Endothelial cell (in vitro differentiated cells): Measurements from ENCODE around the gene KIRREL2. TPM values are rescaled to one million over a fixed set of nuclear protein-coding genes. Genes with fewer than 3 reads are reported as not detected.

Experiments
- DNase-seq: peaks from one replicate; pipeline ENCODE4 v3.0.0; 2021; ENCODE audit warnings: low spot score
- H3K27ac Mint-ChIP-seq: one replicate; pipeline ENCODE4 v1.8.0; 2021; ENCODE audit warnings: mixed read lengths, inconsistent platforms; ENCODE audit not compliant: unreplicated experiment
- H3K27me3 Mint-ChIP-seq: one replicate; pipeline ENCODE4 v1.8.0; 2021; ENCODE audit warnings: mild to moderate bottlenecking, moderate library complexity, mixed read lengths, inconsistent platforms; ENCODE audit not compliant: unreplicated experiment
- H3K36me3 Mint-ChIP-seq: one replicate; pipeline ENCODE4 v1.8.0; 2021; ENCODE audit warnings: mild to moderate bottlenecking, low read depth, mixed read lengths, inconsistent platforms; ENCODE audit not compliant: unreplicated experiment
- H3K4me1 Mint-ChIP-seq: one replicate; pipeline ENCODE4 v1.8.0; 2021; ENCODE audit warnings: mild to moderate bottlenecking, mixed read lengths, inconsistent platforms; ENCODE audit not compliant: unreplicated experiment
- H3K4me3 Mint-ChIP-seq: one replicate; pipeline ENCODE4 v1.8.0; 2021; ENCODE audit warnings: mild to moderate bottlenecking, mixed read lengths, inconsistent platforms; ENCODE audit not compliant: unreplicated experiment
- H3K9me3 Mint-ChIP-seq: one replicate; pipeline ENCODE4 v1.8.0; 2021; ENCODE audit warnings: mixed read lengths, inconsistent platforms; ENCODE audit not compliant: unreplicated experiment
- total RNA-seq: library from RNA; stranded (reverse); fragmentation: NEBNext Ultra II Directional; extraction: Animal tissue kit (Norgen Biotek cat#: 25700); gene quantifications from one replicate; pipeline ENCODE4 v1.2.1, GENCODE V29; 2021; ENCODE audit not compliant: unreplicated experiment
- TF ChIP-seq, protein P1 (sequence below): fragments of 200-600 bp; sonication (generic); IDR thresholded peaks from one replicate; pipeline ENCODE4 v1.5.0; 2021; ENCODE audit warnings: antibody characterized with exemption; ENCODE audit not compliant: unreplicated experiment

Gene KIRREL2
- total RNA-seq, 1 donor from 2014 or later, result 1.8 TPM

DNA sequence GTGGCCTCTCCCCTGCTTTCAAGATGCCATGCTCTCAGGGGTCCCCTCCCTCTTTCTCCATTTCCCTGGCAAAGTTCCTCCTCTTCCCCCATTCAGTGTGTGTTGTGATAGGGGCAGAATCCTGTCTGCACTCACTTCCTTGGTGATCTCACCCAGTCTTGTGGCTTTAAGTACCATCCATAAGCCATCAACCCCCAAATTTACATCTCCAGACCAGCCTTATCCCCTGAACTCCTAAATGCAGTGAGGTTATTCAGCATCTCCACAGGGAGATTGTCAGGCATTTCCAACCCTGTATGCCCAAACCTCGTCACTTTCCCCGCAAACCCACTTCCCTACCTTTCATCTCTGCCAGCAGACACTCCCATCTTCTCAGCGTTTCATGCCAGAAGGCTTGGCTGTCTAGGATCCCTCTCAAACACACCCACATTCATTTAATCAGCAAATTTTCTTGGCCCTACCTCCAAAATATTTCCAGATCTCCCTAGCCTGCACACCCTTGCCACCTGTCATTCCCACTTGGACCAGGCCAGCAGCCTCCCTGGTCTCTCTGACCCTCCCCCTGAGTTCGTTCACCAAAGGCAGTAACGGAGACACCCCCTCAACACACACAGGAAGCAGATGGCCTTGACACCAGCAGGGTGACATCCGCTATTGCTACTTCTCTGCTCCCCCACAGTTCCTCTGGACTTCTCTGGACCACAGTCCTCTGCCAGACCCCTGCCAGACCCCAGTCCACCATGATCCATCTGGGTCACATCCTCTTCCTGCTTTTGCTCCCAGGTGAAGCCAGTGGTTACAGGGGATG is 45.3 kb downstream of the KIRREL2 start, which contains the start of gene HCST:
Gene HCST (plus strand): TSS at position 676 of the 808 bp plus-strand sequence. CDS start 65 bp downstream, at position 741.
- Mint-ChIP-seq H3K27ac (no peak within 1 kb of the TSS), H3K36me3 (no peaks in the 10 kb centered on the region), H3K27me3 (peaks cover 15% of the 10 kb centered on the region), H3K9me3 (no peaks in the 10 kb centered on the region), H3K4me1 (peaks cover 19% of the 10 kb centered on the region), H3K4me3 (peak within 1 kb of the TSS; percentile 63)
- TF ChIP-seq, protein P1, sequence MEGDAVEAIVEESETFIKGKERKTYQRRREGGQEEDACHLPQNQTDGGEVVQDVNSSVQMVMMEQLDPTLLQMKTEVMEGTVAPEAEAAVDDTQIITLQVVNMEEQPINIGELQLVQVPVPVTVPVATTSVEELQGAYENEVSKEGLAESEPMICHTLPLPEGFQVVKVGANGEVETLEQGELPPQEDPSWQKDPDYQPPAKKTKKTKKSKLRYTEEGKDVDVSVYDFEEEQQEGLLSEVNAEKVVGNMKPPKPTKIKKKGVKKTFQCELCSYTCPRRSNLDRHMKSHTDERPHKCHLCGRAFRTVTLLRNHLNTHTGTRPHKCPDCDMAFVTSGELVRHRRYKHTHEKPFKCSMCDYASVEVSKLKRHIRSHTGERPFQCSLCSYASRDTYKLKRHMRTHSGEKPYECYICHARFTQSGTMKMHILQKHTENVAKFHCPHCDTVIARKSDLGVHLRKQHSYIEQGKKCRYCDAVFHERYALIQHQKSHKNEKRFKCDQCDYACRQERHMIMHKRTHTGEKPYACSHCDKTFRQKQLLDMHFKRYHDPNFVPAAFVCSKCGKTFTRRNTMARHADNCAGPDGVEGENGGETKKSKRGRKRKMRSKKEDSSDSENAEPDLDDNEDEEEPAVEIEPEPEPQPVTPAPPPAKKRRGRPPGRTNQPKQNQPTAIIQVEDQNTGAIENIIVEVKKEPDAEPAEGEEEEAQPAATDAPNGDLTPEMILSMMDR, result no peak
- no peak for DNase-seq

DNA sequence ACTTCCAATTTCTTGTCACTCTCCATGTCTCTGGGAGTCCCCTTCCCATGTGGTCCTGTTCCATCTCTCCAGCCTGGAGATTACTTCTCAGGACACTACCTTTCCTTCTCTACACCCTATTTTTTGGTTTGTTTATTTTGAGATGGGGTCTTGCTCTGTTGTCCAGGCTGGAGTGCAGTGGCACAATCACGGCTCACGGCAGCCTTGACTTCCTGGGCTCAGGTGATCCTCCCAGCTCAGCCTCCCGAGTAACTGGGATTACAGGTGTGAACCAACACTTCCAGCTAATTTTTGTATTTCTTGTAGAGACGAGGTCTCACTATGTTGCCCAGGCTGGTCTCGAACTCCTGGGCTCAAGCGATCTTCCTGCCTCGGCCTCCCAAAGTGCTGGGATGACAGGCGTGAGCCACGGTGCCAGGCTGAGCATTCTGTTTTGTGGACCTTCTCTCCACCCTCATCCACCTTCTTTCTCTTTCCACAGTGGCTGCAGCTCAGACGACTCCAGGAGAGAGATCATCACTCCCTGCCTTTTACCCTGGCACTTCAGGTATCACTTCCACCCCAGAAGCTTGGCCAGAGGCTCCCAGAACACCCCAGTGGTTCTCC is 46.3 kb downstream of the KIRREL2 start:
- Mint-ChIP-seq H3K27me3 (peaks cover 15% of the 10 kb centered on the region), H3K4me3 (peak overlapping the region; percentile 63), H3K9me3 (no peaks in the 10 kb centered on the region), H3K4me1 (peaks cover 19% of the 10 kb centered on the region), H3K36me3 (no peaks in the 10 kb centered on the region), H3K27ac (no peak overlapping the region)
- no peak for DNase-seq
- TF ChIP-seq, protein P1, result no peak

DNA sequence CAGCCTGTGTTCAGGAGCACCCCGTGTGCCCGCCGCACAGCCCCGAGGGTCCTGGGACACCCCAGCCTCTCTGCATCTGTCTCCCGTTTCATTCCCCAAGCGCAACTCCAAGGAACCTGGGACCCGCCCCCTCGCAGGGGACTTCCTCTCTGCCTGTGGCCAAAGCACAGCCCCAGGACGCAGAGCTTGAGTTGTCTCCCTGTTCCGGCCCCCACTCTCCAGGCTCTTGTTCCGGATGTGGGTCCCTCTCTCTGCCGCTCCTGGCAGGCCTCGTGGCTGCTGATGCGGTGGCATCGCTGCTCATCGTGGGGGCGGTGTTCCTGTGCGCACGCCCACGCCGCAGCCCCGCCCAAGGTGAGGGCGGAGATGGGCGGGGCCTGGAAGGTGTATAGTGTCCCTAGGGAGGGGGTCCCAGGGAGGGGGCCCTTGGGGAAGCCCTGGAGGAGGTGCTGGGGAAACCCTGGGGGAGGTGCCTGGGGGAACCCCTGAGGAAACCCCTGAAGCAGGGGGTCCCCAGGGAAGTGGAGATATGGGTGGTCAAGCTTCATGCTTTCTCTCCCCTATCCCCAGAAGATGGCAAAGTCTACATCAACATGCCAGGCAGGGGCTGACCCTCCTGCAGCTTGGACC is 47.0 kb downstream of the KIRREL2 start:
- peak; percentile 48 for DNase-seq
- peak overlapping the region; percentile 63 for H3K4me3 Mint-ChIP-seq
- H3K27ac Mint-ChIP-seq, result no peak overlapping the region
- peaks cover 19% of the 10 kb centered on the region for H3K4me1 Mint-ChIP-seq
- TF ChIP-seq, protein P1, result no peak
- no peaks in the 10 kb centered on the region for H3K9me3 Mint-ChIP-seq
- H3K36me3 Mint-ChIP-seq, result no peaks in the 10 kb centered on the region
- H3K27me3 Mint-ChIP-seq, result peaks cover 15% of the 10 kb centered on the region

DNA sequence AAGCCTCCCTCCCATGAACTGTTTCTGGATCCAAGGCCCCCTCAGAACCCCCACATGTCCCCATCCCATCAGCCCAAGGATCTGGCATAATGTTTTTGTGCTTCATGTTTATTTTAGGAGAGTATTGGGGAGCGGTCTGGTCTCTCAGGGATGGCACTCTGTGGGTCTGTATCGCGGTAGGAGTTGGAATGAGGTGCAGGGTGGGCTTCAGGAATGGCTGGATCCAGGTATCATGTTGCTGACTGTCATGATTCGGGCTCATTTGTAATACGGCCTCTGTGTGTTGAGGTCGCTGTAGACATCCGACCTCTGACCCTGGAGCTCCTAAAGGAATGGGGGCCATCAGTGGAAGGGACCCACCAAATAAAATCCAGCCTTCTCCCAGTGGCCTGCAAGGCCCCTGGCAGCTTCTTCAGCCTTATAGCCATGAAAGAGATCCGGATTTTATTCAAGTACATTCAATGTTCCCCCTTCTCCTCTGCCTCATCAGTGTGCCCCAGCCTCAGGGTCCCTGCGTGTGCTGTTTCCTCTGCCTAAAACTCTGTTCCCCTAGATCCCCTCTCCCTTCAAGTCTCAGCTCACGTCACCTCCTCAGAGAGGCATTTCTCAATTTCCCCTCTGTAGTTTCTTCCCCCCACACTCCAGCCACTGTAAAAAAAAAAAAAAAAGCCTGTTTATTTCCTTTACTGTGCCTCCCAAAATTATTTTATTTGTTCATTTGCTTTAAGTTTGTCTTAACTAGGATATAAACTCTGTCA is 47.8 kb downstream of the KIRREL2 start:
- H3K4me3 Mint-ChIP-seq, result no peak overlapping the region
- H3K4me1 Mint-ChIP-seq, result peaks cover 21% of the 10 kb centered on the region
- no peaks in the 10 kb centered on the region for H3K9me3 Mint-ChIP-seq
- no peaks in the 10 kb centered on the region for H3K36me3 Mint-ChIP-seq
- TF ChIP-seq, protein P1, result no peak
- no peak for DNase-seq
- H3K27me3 Mint-ChIP-seq, result peaks cover 16% of the 10 kb centered on the region
- no peak overlapping the region for H3K27ac Mint-ChIP-seq
